H7 (cell line): ENCODE measurements around the gene G0S2. TPM values are rescaled to one million over a fixed set of nuclear protein-coding genes. Genes with fewer than 3 reads are reported as not detected.

Source experiments
- DNase-seq: peaks from one replicate; pipeline ENCODE4 v3.0.0; 2012
- H3K27me3 ChIP-seq: 2 replicates; pipeline ENCODE4 v1.6.0; 2011; ENCODE audit warnings: mild to moderate bottlenecking, low read length; ENCODE audit not compliant: control insufficient read depth, insufficient read depth
- H3K36me3 ChIP-seq: replicated peaks from 2 replicates; pipeline ENCODE4 v1.5.1; 2011; ENCODE audit warnings: low read length; ENCODE audit not compliant: control insufficient read depth, insufficient read depth
- H3K4me3 ChIP-seq: 2 replicates; pipeline ENCODE4 v1.5.1; 2011; ENCODE audit warnings: low read depth, mild to moderate bottlenecking, control low read depth, low read length, moderate library complexity; ENCODE audit not compliant: insufficient read depth
- total RNA-seq: library from RNA; depleted of rRNA; stranded (reverse); fragments of >200 nt; shearing (Covaris generic); gene quantifications from 2 replicates; pipeline ENCODE4 v1.2.3, GENCODE V29; 2014

Gene G0S2
- total RNA-seq, 1 experiment from 2014 or later = 0.48 TPM

GRCh38 chr1:209642816-209643215 is 32.4 kb upstream of the G0S2 start:
- no peak for DNase-seq
- Histone ChIP-seq H3K36me3 (no peaks in the 10 kb centered on the region), H3K27me3 (no peaks in the 10 kb centered on the region), H3K4me3 (no peak overlapping the region)

- Histone ChIP-seq H3K36me3 (no peaks in the 10 kb centered on the region), H3K27me3 (no peaks in the 10 kb centered on the region), H3K4me3 (no peak overlapping the region)
- no peak for DNase-seq
These were observed 31.8 kb upstream of the G0S2 start for GRCh38 chr1:209643285-209644020.

GRCh38 chr1:209645574-209646452 is 29.4 kb upstream of the G0S2 start:
- no peak for DNase-seq
- Histone ChIP-seq H3K27me3 (no peaks in the 10 kb centered on the region), H3K4me3 (no peak overlapping the region), H3K36me3 (no peaks in the 10 kb centered on the region)

GRCh38 chr1:209646558-209646957 is 28.7 kb upstream of the G0S2 start:
- no peaks in the 10 kb centered on the region for H3K27me3 ChIP-seq
- peak; percentile 61 for DNase-seq
- H3K4me3 ChIP-seq = no peak overlapping the region
- H3K36me3 ChIP-seq = no peaks in the 10 kb centered on the region

GRCh38 chr1:209647156-209647555 is 28.1 kb upstream of the G0S2 start:
- H3K36me3 ChIP-seq = no peaks in the 10 kb centered on the region
- no peaks in the 10 kb centered on the region for H3K27me3 ChIP-seq
- no peak for DNase-seq
- no peak overlapping the region for H3K4me3 ChIP-seq

- H3K4me3 ChIP-seq = no peak overlapping the region
- DNase-seq = no peak
- no peaks in the 10 kb centered on the region for H3K27me3 ChIP-seq
- H3K36me3 ChIP-seq = no peaks in the 10 kb centered on the region
These were observed 26.9 kb upstream of the G0S2 start for GRCh38 chr1:209648346-209648745.

GRCh38 chr1:209648931-209649776 is 26.1 kb upstream of the G0S2 start:
- Histone ChIP-seq H3K36me3 (no peaks in the 10 kb centered on the region), H3K4me3 (no peak overlapping the region), H3K27me3 (no peaks in the 10 kb centered on the region)
- DNase-seq = no peak

GRCh38 chr1:209650454-209650853 is 24.8 kb upstream of the G0S2 start:
- Histone ChIP-seq H3K4me3 (no peak overlapping the region), H3K36me3 (no peaks in the 10 kb centered on the region), H3K27me3 (no peaks in the 10 kb centered on the region; the same call in 1 of the 2 replicates)
- DNase-seq = no peak

GRCh38 chr1:209651138-209651587 is 24.0 kb upstream of the G0S2 start:
- H3K36me3 ChIP-seq = no peaks in the 10 kb centered on the region
- H3K27me3 ChIP-seq = no peaks in the 10 kb centered on the region; the same call in 1 of the 2 replicates
- no peak for DNase-seq
- H3K4me3 ChIP-seq = no peak overlapping the region

- H3K36me3 ChIP-seq = no peaks in the 10 kb centered on the region
- DNase-seq = peak; percentile 39
- no peak within 1 kb of the TSS for H3K4me3 ChIP-seq
- no peaks in the 10 kb centered on the region; the same call in 1 of the 2 replicates for H3K27me3 ChIP-seq
These were observed 23.0 kb upstream of the G0S2 start, which contains the start of gene LAMB3 for GRCh38 chr1:209652121-209652735. TSS of gene LAMB3 (minus strand) at chr1:209652425. CDS start at chr1:209650944, 1,481 bp downstream.

- H3K4me3 ChIP-seq = no peak overlapping the region
- peak; percentile 85 for DNase-seq
- H3K36me3 ChIP-seq = no peaks in the 10 kb centered on the region
- no peaks in the 10 kb centered on the region; the same call in 1 of the 2 replicates for H3K27me3 ChIP-seq
These were observed 22.3 kb upstream of the G0S2 start for GRCh38 chr1:209652873-209653401.

GRCh38 chr1:209653915-209654351 is 21.3 kb upstream of the G0S2 start:
- H3K4me3 ChIP-seq = no peak overlapping the region
- H3K36me3 ChIP-seq = no peaks in the 10 kb centered on the region
- DNase-seq = no peak
- no peaks in the 10 kb centered on the region; the same call in 1 of the 2 replicates for H3K27me3 ChIP-seq

- Histone ChIP-seq H3K27me3 (no peaks in the 10 kb centered on the region; the same call in 1 of the 2 replicates), H3K4me3 (no peak overlapping the region), H3K36me3 (no peaks in the 10 kb centered on the region)
- no peak for DNase-seq
These were observed 19.6 kb upstream of the G0S2 start for GRCh38 chr1:209655411-209656231.
